ENCODE results near the gene KCND3.

DNA sequence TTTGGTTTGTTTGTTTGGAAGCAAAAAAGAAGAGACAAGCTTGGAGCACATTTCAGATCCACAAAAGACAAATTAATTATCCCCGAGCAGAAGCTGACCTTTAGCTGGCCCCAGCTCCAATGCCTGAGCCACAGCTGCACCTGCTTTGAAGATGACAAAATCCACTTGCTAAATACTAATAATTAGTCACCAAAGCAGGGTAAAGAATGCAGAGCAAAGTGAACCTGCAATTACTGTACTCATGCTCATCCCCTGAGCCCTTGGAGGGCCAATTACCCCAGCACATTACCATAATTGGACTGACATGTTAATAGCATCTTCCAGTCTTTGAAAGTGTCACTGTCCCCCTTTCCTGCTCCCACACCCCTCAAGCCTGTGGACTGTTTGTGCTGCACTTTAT is 38.2 kb upstream of the KCND3 start:
- TF ChIP-seq, protein P1, sequence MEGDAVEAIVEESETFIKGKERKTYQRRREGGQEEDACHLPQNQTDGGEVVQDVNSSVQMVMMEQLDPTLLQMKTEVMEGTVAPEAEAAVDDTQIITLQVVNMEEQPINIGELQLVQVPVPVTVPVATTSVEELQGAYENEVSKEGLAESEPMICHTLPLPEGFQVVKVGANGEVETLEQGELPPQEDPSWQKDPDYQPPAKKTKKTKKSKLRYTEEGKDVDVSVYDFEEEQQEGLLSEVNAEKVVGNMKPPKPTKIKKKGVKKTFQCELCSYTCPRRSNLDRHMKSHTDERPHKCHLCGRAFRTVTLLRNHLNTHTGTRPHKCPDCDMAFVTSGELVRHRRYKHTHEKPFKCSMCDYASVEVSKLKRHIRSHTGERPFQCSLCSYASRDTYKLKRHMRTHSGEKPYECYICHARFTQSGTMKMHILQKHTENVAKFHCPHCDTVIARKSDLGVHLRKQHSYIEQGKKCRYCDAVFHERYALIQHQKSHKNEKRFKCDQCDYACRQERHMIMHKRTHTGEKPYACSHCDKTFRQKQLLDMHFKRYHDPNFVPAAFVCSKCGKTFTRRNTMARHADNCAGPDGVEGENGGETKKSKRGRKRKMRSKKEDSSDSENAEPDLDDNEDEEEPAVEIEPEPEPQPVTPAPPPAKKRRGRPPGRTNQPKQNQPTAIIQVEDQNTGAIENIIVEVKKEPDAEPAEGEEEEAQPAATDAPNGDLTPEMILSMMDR (IDR thresholded peaks at IDR 0.05; ENCODE audit: low read length) = no peak
- TF ChIP-seq EZH2 (IDR thresholded peaks at IDR 0.05; ENCODE audit: borderline replicate concordance, low read length) = no peak
